GM23338 (cell line): ENCODE measurements around the gene KIT.

Source experiments
- CREB1 ChIP-seq: fragments of 250-450 bp; sonication (Bioruptor Pico); IDR thresholded peaks from 2 replicates; pipeline ENCODE4 v1.5.0; 2020; ENCODE audit warnings: low read depth, mild to moderate bottlenecking, moderate library complexity
- EZH2 ChIP-seq: fragments of 200-600 bp; sonication (generic); IDR thresholded peaks from one replicate; pipeline ENCODE4 v1.8.0; 2017; ENCODE audit warnings: antibody characterized with exemption, mild to moderate bottlenecking, low read depth; ENCODE audit not compliant: unreplicated experiment
- POLR2AphosphoS5 ChIP-seq: IDR thresholded peaks from 2 replicates; pipeline ENCODE4 v1.6.1; 2016; ENCODE audit warnings: antibody characterized with exemption, low read depth
- REST ChIP-seq: IDR thresholded peaks from one replicate; pipeline ENCODE4 v1.6.1; 2018; ENCODE audit warnings: antibody characterized with exemption; ENCODE audit not compliant: unreplicated experiment
- ZNF114 ChIP-seq: fragments of 250-450 bp; sonication (Bioruptor Pico); IDR thresholded peaks from 2 replicates; pipeline ENCODE4 v1.5.0; 2020; ENCODE audit warnings: mild to moderate bottlenecking, moderate library complexity
- TF ChIP-seq, protein P1 (sequence below), 2 experiments: fragments of 200-600 bp in 1 of 2; sonication (generic) in 1 of 2; conservative IDR thresholded peaks; 2 replicates each; pipeline versions ENCODE4 v1.5.1 to v1.6.1; 2016 to 2017; ENCODE audit warnings: antibody characterized with exemption in 2 of 2, low read depth in 2 of 2, mild to moderate bottlenecking in 2 of 2, moderate library complexity in 1 of 2

- TF ChIP-seq, protein P1, sequence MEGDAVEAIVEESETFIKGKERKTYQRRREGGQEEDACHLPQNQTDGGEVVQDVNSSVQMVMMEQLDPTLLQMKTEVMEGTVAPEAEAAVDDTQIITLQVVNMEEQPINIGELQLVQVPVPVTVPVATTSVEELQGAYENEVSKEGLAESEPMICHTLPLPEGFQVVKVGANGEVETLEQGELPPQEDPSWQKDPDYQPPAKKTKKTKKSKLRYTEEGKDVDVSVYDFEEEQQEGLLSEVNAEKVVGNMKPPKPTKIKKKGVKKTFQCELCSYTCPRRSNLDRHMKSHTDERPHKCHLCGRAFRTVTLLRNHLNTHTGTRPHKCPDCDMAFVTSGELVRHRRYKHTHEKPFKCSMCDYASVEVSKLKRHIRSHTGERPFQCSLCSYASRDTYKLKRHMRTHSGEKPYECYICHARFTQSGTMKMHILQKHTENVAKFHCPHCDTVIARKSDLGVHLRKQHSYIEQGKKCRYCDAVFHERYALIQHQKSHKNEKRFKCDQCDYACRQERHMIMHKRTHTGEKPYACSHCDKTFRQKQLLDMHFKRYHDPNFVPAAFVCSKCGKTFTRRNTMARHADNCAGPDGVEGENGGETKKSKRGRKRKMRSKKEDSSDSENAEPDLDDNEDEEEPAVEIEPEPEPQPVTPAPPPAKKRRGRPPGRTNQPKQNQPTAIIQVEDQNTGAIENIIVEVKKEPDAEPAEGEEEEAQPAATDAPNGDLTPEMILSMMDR (conservative IDR thresholded peaks at IDR 0.05; ENCODE audit: low read depth in 2 of 2), result no peak
- TF ChIP-seq CREB1 (CRISPR knock-in tag), result no peak
- TF ChIP-seq ZNF114 (CRISPR knock-in tag), result no peak
- no peak for TF ChIP-seq REST
- TF ChIP-seq EZH2, result no peak
- no peak for TF ChIP-seq POLR2AphosphoS5
These were observed 88.5 kb downstream of the KIT start for GRCh38 chr4:54746218-54746617.
